Keratinocyte (primary cell): Measurements from ENCODE around the gene GPLD1. TPM values are rescaled to one million over a fixed set of nuclear protein-coding genes. Genes with fewer than 3 reads are reported as not detected.

Source experiments
- DNase-seq: peaks from one replicate; pipeline ENCODE4 v3.0.0-alpha.2; 2011; ENCODE audit warnings: low read depth, missing footprints, low spot score
- FAIRE-seq: peaks from 2 replicates; lab custom pipeline; 2011; peaks lifted over from hg19 to GRCh38; lab: Jason Lieb, UNC
- H2AFZ ChIP-seq: 2 replicates; pipeline ENCODE4 v1.6.0; 2012; ENCODE audit warnings: low read length, control low read depth, inconsistent platforms; ENCODE audit not compliant: control insufficient read depth
- H3K27ac ChIP-seq: 2 replicates; pipeline ENCODE4 v1.5.1; 2011; ENCODE audit warnings: low read length; ENCODE audit not compliant: control insufficient read depth, insufficient read depth
- H3K27me3 ChIP-seq: 3 replicates; pipeline ENCODE4 v1.6.0; 2011; ENCODE audit warnings: low read length; ENCODE audit not compliant: control insufficient read depth, insufficient read depth; ENCODE audit errors: extremely low read depth
- H3K36me3 ChIP-seq, 2 experiments: 2 replicates in 1 of 2; 3 replicates in 1 of 2; pipeline ENCODE4 v1.5.1; 2011; ENCODE audit warnings: low read length in 2 of 2, mild to moderate bottlenecking in 1 of 2; ENCODE audit not compliant: control insufficient read depth in 2 of 2, insufficient read depth in 2 of 2; ENCODE audit errors: extremely low read depth in 1 of 2
- H3K4me1 ChIP-seq: 3 replicates; pipeline ENCODE4 v1.5.1; 2011; ENCODE audit warnings: low read length; ENCODE audit not compliant: control insufficient read depth, insufficient read depth; ENCODE audit errors: extremely low read depth
- H3K4me2 ChIP-seq: 3 replicates; pipeline ENCODE4 v1.6.0; 2011; ENCODE audit warnings: low read depth, low read length; ENCODE audit not compliant: control insufficient read depth, insufficient read depth; ENCODE audit errors: extremely low read depth
- H3K4me3 ChIP-seq, 3 experiments: fragments of 200-600 bp in 1 of 3; sonication (generic) in 1 of 3; 2 replicates in 2 of 3; 3 replicates in 1 of 3; pipeline ENCODE4 v1.5.1; 2011 to 2016; ENCODE audit warnings: low read length in 3 of 3, mild to moderate bottlenecking in 3 of 3, control low read depth in 2 of 3, inconsistent platforms in 1 of 3, low read depth in 1 of 3, mixed read lengths in 1 of 3, mixed run types in 1 of 3, moderate library complexity in 1 of 3; ENCODE audit not compliant: control insufficient read depth in 2 of 3, insufficient read depth in 2 of 3; ENCODE audit errors: extremely low read depth in 1 of 3
- H3K79me2 ChIP-seq: 2 replicates; pipeline ENCODE4 v1.6.0; 2012; ENCODE audit warnings: low read length; ENCODE audit not compliant: control insufficient read depth, insufficient read depth
- H3K9ac ChIP-seq: 3 replicates; pipeline ENCODE4 v1.6.0; 2011; ENCODE audit warnings: low read length; ENCODE audit not compliant: control insufficient read depth, insufficient read depth; ENCODE audit errors: extremely low read depth
- H3K9me1 ChIP-seq: 3 replicates; pipeline ENCODE4 v1.6.0; 2011; ENCODE audit warnings: low read length; ENCODE audit not compliant: control insufficient read depth, insufficient read depth; ENCODE audit errors: extremely low read depth
- H3K9me3 ChIP-seq: 2 replicates; pipeline ENCODE4 v1.5.1; 2012; ENCODE audit warnings: low read depth, low read length; ENCODE audit not compliant: control insufficient read depth
- H4K20me1 ChIP-seq: 3 replicates; pipeline ENCODE4 v1.6.0; 2011; ENCODE audit warnings: low read length; ENCODE audit not compliant: control insufficient read depth, insufficient read depth; ENCODE audit errors: extremely low read depth
- CTCF ChIP-seq, 3 experiments: IDR thresholded peaks in 1 of 3; conservative IDR thresholded peaks in 1 of 3; optimal IDR thresholded peaks in 1 of 3; 2 replicates in 2 of 3; 3 replicates in 1 of 3; pipeline versions ENCODE3 to v1.5.1; 2011; ENCODE audit warnings: low read length in 3 of 3, mild to moderate bottlenecking in 3 of 3, moderate library complexity in 2 of 3, control low read depth in 1 of 3, inconsistent platforms in 1 of 3; ENCODE audit not compliant: insufficient read depth in 2 of 3; ENCODE audit errors: extremely low read depth in 1 of 3
- EZH2 ChIP-seq: IDR thresholded peaks from one replicate; pipeline ENCODE4 v1.6.1; 2012; ENCODE audit warnings: inconsistent platforms, mild to moderate bottlenecking, low read length, moderate library complexity
- dilution Hi-C: fragments of 300-500 bp; cut with MboI; formaldehyde crosslinking; loops from one replicate; pipeline ENCODE4 v1.7.0; 2020; ENCODE audit warnings: low sequenced_read_pairs; ENCODE audit not compliant: extremely low pct_ligation_motif_present
- polyA plus RNA-seq, 5 experiments: library from polyadenylated mRNA; depleted of rRNA in 3 of 5; stranded (reverse) in 3 of 5; stranded (forward) in 1 of 5; unstranded in 1 of 5; fragments of >200 nt; gene quantifications; 1 replicate in 1 of 5; 2 replicates in 3 of 5; 3 replicates in 1 of 5; pipeline versions ENCODE4 v1.2.1 to v1.2.3, GENCODE V29; 2011 to 2012; ENCODE audit warnings: missing spikeins in 2 of 5, low read depth in 1 of 5, low replicate concordance in 1 of 5

The GPLD1 gene
- polyA plus RNA-seq, 1 donor (not counting 4 experiments of a cell fraction or from before 2014, with no cell fraction given) = 0.07 TPM

GRCh38 chr6:24397631-24398030, 91.7 kb downstream of the GPLD1 start:
- dilution Hi-C loops = loop anchor here (25.0 kb wide), 1 partner anchor 110 kb away; no protein-coding TSS in a partner anchor
- DNase-seq = no peak
- peaks cover 1% of the 10 kb centered on the region for H3K79me2 ChIP-seq

GRCh38 chr6:24396824-24397223, 92.6 kb downstream of the GPLD1 start:
- no peak overlapping the region for H3K4me3 ChIP-seq
- TF ChIP-seq CTCF (optimal IDR thresholded peaks at IDR 0.05 in 1 of 3, IDR thresholded peaks at IDR 0.05 in 1 of 3, conservative IDR thresholded peaks at IDR 0.05 in 1 of 3; ENCODE audit: extremely low read depth in 1 of 3, insufficient read depth in 2 of 3, low read length in 3 of 3) (no peak), EZH2 (no peak)
- no peak overlapping the region for H3K4me2 ChIP-seq
- DNase-seq (no peak), FAIRE-seq (no peak)
- H3K9me1 ChIP-seq = no peaks in the 10 kb centered on the region
- no peak overlapping the region for H3K9ac ChIP-seq
- no peaks in the 10 kb centered on the region for H3K4me1 ChIP-seq
- H3K79me2 ChIP-seq = no peaks in the 10 kb centered on the region
- H3K9me3 ChIP-seq = no peaks in the 10 kb centered on the region
- no peaks in the 10 kb centered on the region for H4K20me1 ChIP-seq
- no peaks in the 10 kb centered on the region for H3K36me3 ChIP-seq
- dilution Hi-C loops = loop anchor here (25.0 kb wide), 1 partner anchor 110 kb away; no protein-coding TSS in a partner anchor
- H2AFZ ChIP-seq = no peak overlapping the region
- H3K27ac ChIP-seq = no peak overlapping the region
- no peaks in the 10 kb centered on the region for H3K27me3 ChIP-seq

More at GRCh38 chr6:24397631-24398030, 91.7 kb downstream of the GPLD1 start:
- no peak overlapping the region for H2AFZ ChIP-seq
- H3K9ac ChIP-seq = no peak overlapping the region
- no peak overlapping the region for H3K4me3 ChIP-seq
- no peak overlapping the region for H3K4me2 ChIP-seq
- H4K20me1 ChIP-seq = no peaks in the 10 kb centered on the region
- no peaks in the 10 kb centered on the region for H3K27me3 ChIP-seq
- no peak for FAIRE-seq
- no peaks in the 10 kb centered on the region for H3K9me1 ChIP-seq
- peaks cover 2% of the 10 kb centered on the region for H3K4me1 ChIP-seq
- no peaks in the 10 kb centered on the region for H3K9me3 ChIP-seq
- no peak overlapping the region for H3K27ac ChIP-seq
- H3K36me3 ChIP-seq = no peaks in the 10 kb centered on the region
- TF ChIP-seq EZH2 (no peak), CTCF (optimal IDR thresholded peaks at IDR 0.05 in 1 of 3, IDR thresholded peaks at IDR 0.05 in 1 of 3, conservative IDR thresholded peaks at IDR 0.05 in 1 of 3; ENCODE audit: extremely low read depth in 1 of 3, insufficient read depth in 2 of 3, low read length in 3 of 3) (no peak)
